ENCODE data around the gene DEPP1.

Gene DEPP1

GRCh38 chr10:44993226-44993921, 14.8 kb upstream of the DEPP1 start:
- no peak for DNase-seq

DNA sequence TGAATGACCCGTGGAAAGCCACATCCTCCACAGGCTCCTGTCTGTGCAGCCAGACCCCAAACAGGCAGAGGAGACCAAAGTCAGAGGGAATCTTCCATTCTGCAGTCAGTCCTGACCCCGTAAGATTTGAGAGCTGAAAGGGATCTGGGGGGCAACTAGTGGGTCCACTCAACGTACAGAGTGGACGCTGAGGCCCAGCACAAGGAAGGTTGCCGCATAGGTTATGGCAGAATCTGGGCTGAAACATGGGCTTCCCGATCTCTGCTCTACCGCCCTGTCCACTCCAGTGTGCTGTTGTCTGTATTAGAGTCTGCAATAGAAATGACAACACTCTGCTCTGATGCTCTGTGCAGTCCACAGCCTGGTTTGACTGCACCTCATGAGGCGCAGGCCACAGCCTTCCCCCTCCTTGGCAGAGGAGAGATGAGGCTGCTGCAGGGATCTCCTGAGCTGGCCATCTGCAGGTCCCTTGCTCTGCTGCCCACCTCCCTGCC, 14.2 kb upstream of the DEPP1 start:
- DNase-seq: no peak

- DNase-seq: no peak
Measured at GRCh38 chr10:44992070-44992731, 13.6 kb upstream of the DEPP1 start.

DNA sequence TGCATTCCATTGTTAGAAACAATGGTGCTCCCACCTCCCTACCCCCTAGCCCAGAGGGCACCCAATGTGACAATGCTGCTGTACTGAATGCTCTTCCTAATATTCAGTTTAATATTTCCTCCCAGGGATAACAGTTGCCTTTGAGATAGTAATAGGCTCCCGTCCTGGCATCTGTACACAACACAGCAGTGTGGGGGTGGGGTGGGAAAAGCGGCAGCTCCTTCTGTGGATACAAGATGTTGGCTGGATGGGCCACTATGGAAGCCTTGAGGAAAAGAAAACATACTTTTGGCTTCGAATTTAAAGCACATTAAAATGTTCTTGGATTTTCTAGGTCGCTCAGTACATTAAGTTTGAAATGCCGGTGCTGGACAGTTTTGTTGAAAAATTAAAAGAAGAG, 13.0 kb upstream of the DEPP1 start:
- DNase-seq: no peak

- no peak for DNase-seq
Measured at GRCh38 chr10:44990965-44991364, 12.4 kb upstream of the DEPP1 start.

DNA sequence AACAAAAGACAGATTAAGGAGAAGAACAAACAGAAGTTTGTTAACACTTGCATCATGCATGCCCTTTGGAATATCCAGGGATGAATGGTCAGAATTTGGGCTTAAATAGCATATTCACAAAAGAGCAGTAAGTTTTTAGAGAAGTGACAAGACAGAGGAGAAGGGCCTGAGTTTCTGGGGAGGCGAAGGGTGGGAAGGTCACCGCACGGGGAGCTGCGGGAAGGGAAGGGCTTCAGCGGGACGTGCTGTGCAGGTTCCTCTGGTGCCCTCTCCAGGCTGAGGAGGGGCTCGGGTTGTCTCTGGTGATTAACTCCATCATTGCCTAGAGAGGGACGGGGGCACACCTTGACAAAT, 11.7 kb upstream of the DEPP1 start:
- peak; percentile 52 for DNase-seq

- DNase-seq: peak; percentile 47
Measured at GRCh38 chr10:44989597-44990301, 11.1 kb upstream of the DEPP1 start.

- no peak for DNase-seq
Measured at GRCh38 chr10:44988957-44989585, 10.5 kb upstream of the DEPP1 start.

- DNase-seq: no peak
Measured at GRCh38 chr10:44986670-44987069, 8.1 kb upstream of the DEPP1 start.

GRCh38 chr10:44986179-44986578, 7.6 kb upstream of the DEPP1 start:
- DNase-seq: no peak

DNA sequence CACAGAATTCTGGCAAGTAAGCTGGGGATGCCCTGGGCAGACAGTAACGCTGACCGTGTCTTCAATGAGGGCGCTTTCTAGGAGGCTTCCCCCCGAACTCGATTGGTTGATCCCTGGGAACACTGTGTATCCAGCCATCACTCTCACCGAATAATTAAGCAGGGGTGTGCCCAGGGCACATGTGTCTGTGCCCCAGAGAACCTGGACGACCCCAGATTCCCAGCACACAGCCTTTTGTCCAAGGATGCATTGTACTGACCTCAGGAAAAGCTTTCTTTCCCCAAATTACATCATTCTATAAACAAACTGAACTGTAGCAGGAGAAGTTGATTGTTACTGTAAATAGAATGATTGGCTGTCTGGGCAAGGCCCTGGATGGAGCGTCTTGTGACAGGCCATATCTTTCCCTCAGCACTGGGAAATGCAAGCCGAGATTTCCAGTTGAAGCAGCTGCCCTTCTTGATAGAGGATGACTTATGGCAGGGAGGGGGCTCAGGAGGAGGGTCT, 6.6 kb upstream of the DEPP1 start:
- no peak for DNase-seq

- DNase-seq: no peak
Measured at GRCh38 chr10:44984671-44985101, 6.1 kb upstream of the DEPP1 start.

- DNase-seq: no peak
Measured at GRCh38 chr10:44983895-44984278, 5.3 kb upstream of the DEPP1 start.

GRCh38 chr10:44983066-44983894, 4.7 kb upstream of the DEPP1 start:
- no peak for DNase-seq

DNA sequence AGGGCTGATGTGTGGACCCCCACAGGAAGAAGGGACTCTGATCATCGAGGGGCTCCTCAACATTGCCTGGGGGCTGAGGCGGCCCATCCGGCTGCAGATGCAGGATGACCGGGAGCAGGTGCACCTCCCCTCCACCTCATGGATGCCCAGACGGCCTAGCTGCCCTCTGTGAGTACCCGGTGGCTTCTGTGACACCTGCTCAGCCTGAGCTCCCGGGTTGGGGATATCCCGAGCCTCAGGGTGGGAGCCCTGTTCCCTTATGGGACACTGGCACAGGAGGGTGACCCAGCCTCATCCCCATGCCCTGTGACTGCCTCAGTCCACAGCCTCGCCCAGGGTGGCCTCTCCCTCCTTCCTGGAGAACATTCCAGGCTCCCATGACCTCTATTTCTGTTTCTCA, 3.9 kb upstream of the DEPP1 start:
- no peak for DNase-seq

- no peak for DNase-seq
Measured at GRCh38 chr10:44982114-44982460, 3.5 kb upstream of the DEPP1 start.

DNA sequence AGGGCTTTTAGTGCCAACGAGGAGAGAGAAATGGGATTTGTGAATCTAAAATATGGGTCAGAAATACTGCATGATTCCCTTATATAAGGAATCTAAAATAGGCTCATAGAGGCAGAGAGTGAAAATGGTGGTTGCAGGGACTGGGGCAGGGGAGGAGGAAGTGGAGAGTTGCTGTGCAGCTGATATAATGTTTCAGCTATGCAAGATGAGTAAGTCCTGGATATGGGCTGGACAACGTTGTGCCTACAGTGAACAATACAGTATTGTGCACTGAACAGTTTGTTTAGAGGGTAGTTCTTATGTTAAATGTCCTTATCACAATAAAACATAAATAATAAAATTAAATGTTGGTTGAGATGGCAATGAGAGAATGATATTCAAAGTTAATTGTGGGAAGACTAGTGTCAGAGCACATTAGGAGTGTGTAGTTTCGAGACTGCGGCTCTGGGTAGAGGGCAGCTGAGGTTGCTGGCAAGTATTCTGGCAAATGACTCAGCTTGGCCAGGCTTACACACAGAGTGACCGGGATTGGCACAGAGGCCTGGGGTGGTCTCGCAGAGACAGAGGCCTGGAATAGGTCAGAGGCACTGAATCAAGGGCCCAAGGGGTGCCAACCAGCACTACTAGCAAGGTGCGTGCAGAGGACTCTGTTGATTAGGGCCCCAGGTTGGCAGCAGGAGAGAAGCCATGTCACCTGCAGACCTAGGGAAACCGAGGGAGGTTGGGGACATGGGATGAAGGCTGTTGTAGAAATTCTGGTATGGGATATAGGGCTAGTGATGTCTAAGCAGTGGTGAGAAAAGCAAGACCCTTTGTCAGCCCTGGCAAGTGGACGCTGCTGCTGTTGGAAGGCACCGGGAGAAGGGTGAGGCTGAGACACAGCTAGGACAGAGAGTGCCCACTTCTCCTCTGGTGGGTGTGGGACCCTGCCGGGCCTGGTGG, 2.8 kb upstream of the DEPP1 start:
- DNase-seq: no peak

DNA sequence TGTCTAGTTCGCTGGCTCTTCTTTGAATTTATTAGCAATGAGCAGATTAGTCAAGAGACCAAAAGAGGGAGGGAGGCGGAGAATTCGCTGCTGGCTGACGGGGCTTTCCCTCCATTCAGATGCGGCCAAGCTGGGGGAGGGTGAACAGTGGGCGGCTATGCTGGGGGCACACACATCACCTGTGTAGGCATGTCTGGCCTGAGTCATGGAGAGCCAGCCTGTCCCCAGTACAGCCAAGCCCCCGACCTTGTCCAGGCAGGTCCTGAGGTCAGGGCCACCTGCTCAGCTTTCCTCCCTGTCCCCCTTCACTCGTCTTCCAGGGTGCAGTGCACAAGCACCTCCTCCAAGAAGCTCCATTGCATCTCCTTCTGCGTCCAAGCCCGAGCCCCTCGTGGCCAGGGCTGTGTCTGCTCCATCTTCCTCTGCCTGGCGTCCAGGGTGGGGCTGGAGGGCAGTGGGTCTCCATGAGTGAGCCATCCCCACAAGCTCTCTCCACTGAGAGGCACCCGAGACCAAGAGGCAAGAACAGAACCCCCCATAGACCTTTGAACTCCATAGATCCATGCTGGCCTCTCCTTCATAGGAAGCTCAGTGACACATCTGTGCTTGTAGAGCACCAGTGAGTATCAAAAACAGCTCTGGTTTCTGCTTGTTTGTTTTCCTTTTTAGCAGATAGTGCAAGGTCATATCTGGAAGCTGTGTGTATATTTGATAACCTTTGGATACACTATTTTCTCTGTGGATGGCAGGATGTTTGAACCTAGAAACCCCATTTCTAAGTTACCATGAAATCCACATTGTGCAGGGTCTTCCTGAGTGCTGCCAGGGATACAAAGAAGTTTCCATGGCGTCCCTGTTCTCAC, 1.9 kb upstream of the DEPP1 start:
- DNase-seq: no peak

DNA sequence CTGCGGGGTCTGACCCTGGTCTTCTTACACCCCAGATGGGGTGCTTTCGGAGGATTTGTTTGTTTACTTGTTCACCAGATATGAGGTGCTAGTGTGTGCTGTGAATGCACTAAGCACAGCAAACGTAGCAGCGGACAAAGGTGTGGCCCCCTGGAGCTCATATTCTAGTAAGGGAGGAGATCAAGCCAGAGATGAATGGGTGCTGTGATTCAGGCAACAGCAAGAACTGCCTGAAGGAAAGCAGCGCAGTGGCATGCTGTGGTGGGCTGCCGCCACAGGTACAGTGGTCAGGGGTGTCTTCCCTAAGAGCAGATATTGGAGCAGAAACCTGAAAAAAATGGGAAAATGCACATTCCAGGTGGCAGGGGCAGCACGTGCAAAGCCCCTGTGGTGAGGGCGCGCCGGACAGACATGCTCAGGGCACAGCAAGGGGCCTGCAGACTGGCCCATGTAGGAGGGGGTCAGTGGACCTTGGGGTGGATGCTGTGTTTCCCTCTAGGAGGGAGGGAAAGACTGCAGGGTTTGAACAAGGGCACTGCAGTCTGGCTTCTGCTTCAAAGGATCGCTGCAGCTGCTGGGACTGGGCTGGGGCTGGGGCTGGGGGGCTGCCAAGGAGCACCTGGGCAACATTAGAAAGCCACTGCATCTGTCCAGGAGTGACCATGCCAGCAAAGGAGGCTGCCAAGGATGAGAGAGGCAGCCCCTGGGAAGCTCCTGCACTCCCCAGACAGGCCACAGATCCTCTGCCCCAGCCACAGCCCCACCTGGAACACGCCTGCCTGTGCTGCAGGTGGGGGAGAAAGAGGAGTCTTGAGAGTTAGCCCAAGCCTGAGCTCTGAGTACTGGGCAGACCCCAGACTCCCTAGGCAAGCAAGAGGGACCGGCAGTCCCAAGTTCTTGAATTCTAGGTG, 927 bp upstream of the DEPP1 start:
- DNase-seq: peak; percentile 67

Measured in NCI-H69 (cell line).